ENCODE data around the gene CTNNA1. TPM values are rescaled to one million over a fixed set of nuclear protein-coding genes. Genes with fewer than 3 reads are reported as not detected.

Gene CTNNA1
- total RNA-seq, 1 experiment from 2014 or later, result 1.9 TPM

- DNase-seq (no peak), ATAC-seq (no peak)
- Histone ChIP-seq H3K9ac (ENCODE audit: low read length) (no peak overlapping the region), H4K20me1 (ENCODE audit: low read length) (no peaks in the 10 kb centered on the region), H3K4me3 (ENCODE audit: low read length) (no peak overlapping the region), H3K9me2 (replicated peaks; ENCODE audit: low read length) (no peaks in the 10 kb centered on the region), H3F3A (ENCODE audit: low read length, unreplicated experiment) (no peaks in the 10 kb centered on the region), H3K4me2 (ENCODE audit: low read length) (no peak overlapping the region), H3K4me1 (ENCODE audit: insufficient read depth, low read length) (no peaks in the 10 kb centered on the region), H2AFZ (ENCODE audit: low read length) (no peak overlapping the region), H3K9me3 (ENCODE audit: low read length) (no peaks in the 10 kb centered on the region), H3K36me3 (ENCODE audit: low read depth, low read length) (no peaks in the 10 kb centered on the region), H3K27me3 (ENCODE audit: low read length) (no peaks in the 10 kb centered on the region), H3K79me2 (ENCODE audit: low read length) (no peaks in the 10 kb centered on the region), H3K27ac (ENCODE audit: low read length) (no peak overlapping the region)
- intact Hi-C loops (cut with micrococcal nuclease), result no loop called here
- POLR2A ChIA-PET (ENCODE audit: unreplicated experiment), result no interaction called here
- no peak for TF ChIP-seq CTCF (conservative IDR thresholded peaks at IDR 0.05; ENCODE audit: low read depth, low read length)
- no peak for TF ChIP-seq EZH2 (IDR thresholded peaks at IDR 0.05; ENCODE audit: low read length, unreplicated experiment)
- TF ChIP-seq EZH2phosphoT487 (IDR thresholded peaks at IDR 0.05; ENCODE audit: borderline replicate concordance, low read length), result no peak
- CTCF ChIA-PET, result no interaction called here
- BruUV-seq (replicated peaks), result no TSS peak
Observed at GRCh38 chr5:138853132-138853531, 99.9 kb downstream of the CTNNA1 start.

- H3K79me2 ChIP-seq (ENCODE audit: low read length), result no peaks in the 10 kb centered on the region
- POLR2A ChIA-PET (ENCODE audit: unreplicated experiment), result no interaction called here
Observed at GRCh38 chr5:138867011-138867410, 113.8 kb downstream of the CTNNA1 start.

GRCh38 chr5:138869038-138869437 lies 115.8 kb downstream of the CTNNA1 start:
- ATAC-seq (no peak), DNase-seq (no peak)
- Histone ChIP-seq H3K79me2 (ENCODE audit: low read length) (no peaks in the 10 kb centered on the region), H2AFZ (ENCODE audit: low read length) (no peak overlapping the region), H3K9ac (ENCODE audit: low read length) (no peak overlapping the region), H3F3A (ENCODE audit: low read length, unreplicated experiment) (no peaks in the 10 kb centered on the region), H3K4me3 (ENCODE audit: low read length) (no peak overlapping the region), H3K27ac (ENCODE audit: low read length) (no peak overlapping the region), H4K20me1 (ENCODE audit: low read length) (no peaks in the 10 kb centered on the region), H3K9me2 (replicated peaks; ENCODE audit: low read length) (no peaks in the 10 kb centered on the region), H3K4me2 (ENCODE audit: low read length) (no peak overlapping the region), H3K36me3 (ENCODE audit: low read depth, low read length) (no peaks in the 10 kb centered on the region), H3K4me1 (ENCODE audit: insufficient read depth, low read length) (no peaks in the 10 kb centered on the region), H3K27me3 (ENCODE audit: low read length) (no peaks in the 10 kb centered on the region), H3K9me3 (ENCODE audit: low read length) (no peaks in the 10 kb centered on the region)
- intact Hi-C loops (cut with micrococcal nuclease), result no loop called here
- no peak for TF ChIP-seq EZH2phosphoT487 (IDR thresholded peaks at IDR 0.05; ENCODE audit: borderline replicate concordance, low read length)
- TF ChIP-seq CTCF (conservative IDR thresholded peaks at IDR 0.05; ENCODE audit: low read depth, low read length), result no peak
- no peak for TF ChIP-seq EZH2 (IDR thresholded peaks at IDR 0.05; ENCODE audit: low read length, unreplicated experiment)
- no TSS peak for BruUV-seq (replicated peaks)
- ChIA-PET POLR2A (ENCODE audit: unreplicated experiment) (no interaction called here), CTCF (no interaction called here)

More at GRCh38 chr5:138867011-138867410, 113.8 kb downstream of the CTNNA1 start:
- CTCF ChIA-PET, result no interaction called here
- Histone ChIP-seq H3K36me3 (ENCODE audit: low read depth, low read length) (no peaks in the 10 kb centered on the region), H3K4me3 (ENCODE audit: low read length) (no peak overlapping the region), H3K9me2 (replicated peaks; ENCODE audit: low read length) (no peaks in the 10 kb centered on the region), H3K4me2 (ENCODE audit: low read length) (no peak overlapping the region), H3K9ac (ENCODE audit: low read length) (no peak overlapping the region), H4K20me1 (ENCODE audit: low read length) (no peaks in the 10 kb centered on the region), H3F3A (ENCODE audit: low read length, unreplicated experiment) (no peaks in the 10 kb centered on the region), H3K4me1 (ENCODE audit: insufficient read depth, low read length) (no peaks in the 10 kb centered on the region), H3K27me3 (ENCODE audit: low read length) (no peaks in the 10 kb centered on the region), H3K27ac (ENCODE audit: low read length) (no peak overlapping the region), H2AFZ (ENCODE audit: low read length) (no peak overlapping the region), H3K9me3 (ENCODE audit: low read length) (no peaks in the 10 kb centered on the region)
- no peak for DNase-seq
- TF ChIP-seq EZH2phosphoT487 (IDR thresholded peaks at IDR 0.05; ENCODE audit: borderline replicate concordance, low read length), result no peak
- no peak for TF ChIP-seq CTCF (conservative IDR thresholded peaks at IDR 0.05; ENCODE audit: low read depth, low read length)
- TF ChIP-seq EZH2 (IDR thresholded peaks at IDR 0.05; ENCODE audit: low read length, unreplicated experiment), result no peak
- no TSS peak for BruUV-seq (replicated peaks)
- intact Hi-C loops (cut with micrococcal nuclease), result no loop called here
- ATAC-seq, result no peak

Measured in PC-3 (cell line).